ENCODE results near the gene PIANP.

Gene PIANP

GRCh38 chr12:6666211-6666610, 34.4 kb downstream of the PIANP start:
- DNase-seq = no peak

- DNase-seq = no peak
These were observed 35.7 kb downstream of the PIANP start for GRCh38 chr12:6664902-6665301.

GRCh38 chr12:6662906-6663742, 37.5 kb downstream of the PIANP start, which contains the start of gene ING4:
TSS of gene ING4 (minus strand) at chr12:6663119. CDS start at chr12:6663101, 18 bp downstream.
- DNase-seq = peak; percentile 93

- no peak for DNase-seq
These were observed 38.1 kb downstream of the PIANP start for GRCh38 chr12:6662602-6662905.

- no peak for DNase-seq
These were observed 46.6 kb downstream of the PIANP start for GRCh38 chr12:6653987-6654386.

- no peak for DNase-seq
These were observed 47.3 kb downstream of the PIANP start for GRCh38 chr12:6653342-6653741.

GRCh38 chr12:6652391-6652790, 48.2 kb downstream of the PIANP start:
- DNase-seq = no peak

- DNase-seq = no peak
These were observed 49.8 kb downstream of the PIANP start for GRCh38 chr12:6650832-6651231.

GRCh38 chr12:6647083-6647604, 53.5 kb downstream of the PIANP start, which contains the start of gene ACRBP:
TSS of gene ACRBP (minus strand) at chr12:6647432. CDS start at chr12:6647366, 66 bp downstream.
- no peak for DNase-seq

- no peak for DNase-seq
These were observed 54.1 kb downstream of the PIANP start for GRCh38 chr12:6646276-6647082.

GRCh38 chr12:6644903-6645302, 55.7 kb downstream of the PIANP start:
- no peak for DNase-seq

- no peak for DNase-seq
These were observed 56.4 kb downstream of the PIANP start for GRCh38 chr12:6644257-6644596.

Measured in NCI-H510A (cell line).